ENCODE data around the gene PCTP.

GRCh38 chr17:55763856-55764255 lies 13.0 kb downstream of the PCTP start:
- TF ChIP-seq CTCF (IDR thresholded peaks at IDR 0.05 in 4 of 5, conservative IDR thresholded peaks at IDR 0.05 in 1 of 5) (no peak), POLR2A (IDR thresholded peaks at IDR 0.05) (no peak)

All from gastrocnemius medialis (tissue), 4 donors.